Hepatocyte (in vitro differentiated cells): ENCODE data around the gene FADD. TPM values are rescaled to one million over a fixed set of nuclear protein-coding genes. Genes with fewer than 3 reads are reported as not detected.

Experiments used
- DNase-seq: peaks from one replicate; pipeline ENCODE4 v3.0.0-alpha.2; 2016; ENCODE audit warnings: low spot score
- H2AFZ ChIP-seq: fragments of 200-600 bp; sonication (generic); 2 replicates; pipeline ENCODE4 v1.6.0; 2016; ENCODE audit warnings: antibody characterized with exemption, mild to moderate bottlenecking
- H3K27ac ChIP-seq: fragments of 200-600 bp; sonication (generic); 2 replicates; pipeline ENCODE4 v1.5.1; 2016; ENCODE audit warnings: mild to moderate bottlenecking
- H3K27me3 ChIP-seq: fragments of 200-600 bp; sonication (generic); 2 replicates; pipeline ENCODE4 v1.6.1; 2016
- H3K36me3 ChIP-seq: fragments of 200-600 bp; sonication (generic); replicated peaks from 2 replicates; pipeline ENCODE4 v1.5.1; 2016; ENCODE audit warnings: low read depth; ENCODE audit not compliant: insufficient read depth
- H3K4me1 ChIP-seq: fragments of 200-600 bp; sonication (generic); 2 replicates; pipeline ENCODE4 v1.5.1; 2016; ENCODE audit warnings: mild to moderate bottlenecking, moderate library complexity; ENCODE audit not compliant: insufficient read depth
- H3K4me2 ChIP-seq: fragments of 200-600 bp; sonication (generic); 2 replicates; pipeline ENCODE4 v1.6.0; 2016
- H3K4me3 ChIP-seq: fragments of 200-600 bp; sonication (generic); 2 replicates; pipeline ENCODE4 v1.5.1; 2016; ENCODE audit warnings: mild to moderate bottlenecking
- H3K79me2 ChIP-seq: fragments of 200-600 bp; sonication (generic); 2 replicates; pipeline ENCODE4 v1.6.0; 2017; ENCODE audit warnings: mild to moderate bottlenecking
- H3K9me2 ChIP-seq: fragments of 200-600 bp; sonication (generic); replicated peaks from 2 replicates; pipeline ENCODE4 v1.6.0; 2017; ENCODE audit warnings: mild to moderate bottlenecking; ENCODE audit not compliant: insufficient read depth
- H3K9me3 ChIP-seq: fragments of 200-600 bp; sonication (generic); 2 replicates; pipeline ENCODE4 v1.5.1; 2016; ENCODE audit warnings: low read depth, mild to moderate bottlenecking
- H4K20me1 ChIP-seq: fragments of 200-600 bp; sonication (generic); 2 replicates; pipeline ENCODE4 v1.6.0; 2016; ENCODE audit warnings: mild to moderate bottlenecking; ENCODE audit not compliant: insufficient read depth, poor library complexity, severe bottlenecking
- CTCF ChIP-seq: fragments of 200-600 bp; sonication (generic); IDR thresholded peaks from 2 replicates; pipeline ENCODE4 v1.5.1; 2016; ENCODE audit warnings: antibody characterized with exemption, mild to moderate bottlenecking; ENCODE audit not compliant: poor library complexity
- EZH2 ChIP-seq: fragments of 200-600 bp; sonication (generic); IDR thresholded peaks from 2 replicates; pipeline ENCODE4 v1.6.1; 2016; ENCODE audit warnings: antibody characterized with exemption, mild to moderate bottlenecking, borderline replicate concordance
- EZH2phosphoT487 ChIP-seq: fragments of 200-600 bp; sonication (generic); IDR thresholded peaks from one replicate; pipeline ENCODE4 v1.6.1; 2018; ENCODE audit warnings: antibody characterized with exemption, mild to moderate bottlenecking, low read depth, moderate library complexity; ENCODE audit not compliant: unreplicated experiment, severe bottlenecking
- WGBS: methylation state at CpG from one replicate; pipeline ENCODE4 v1.1.6; 2016; ENCODE audit warnings: low lambda C conversion rate; ENCODE audit errors: missing lambda C conversion rate; 5-methylcytosine and 5-hydroxymethylcytosine counted together
- polyA plus RNA-seq: library from polyadenylated mRNA; unstranded; fragments of >200 nt; fragmentation: Nextera tagmentation; extraction: Ambion mirVana; gene quantifications from 2 replicates; pipeline ENCODE4 v1.2.1, GENCODE V29; 2016
- total RNA-seq: library from RNA; depleted of rRNA; stranded (reverse); fragments of >200 nt; gene quantifications from 2 replicates; pipeline ENCODE4 v1.2.3, GENCODE V29; 2014

FADD gene
- total and polyA plus RNA-seq, 2 experiments from 2014 or later: 29.6 to 36.1 TPM

DNA sequence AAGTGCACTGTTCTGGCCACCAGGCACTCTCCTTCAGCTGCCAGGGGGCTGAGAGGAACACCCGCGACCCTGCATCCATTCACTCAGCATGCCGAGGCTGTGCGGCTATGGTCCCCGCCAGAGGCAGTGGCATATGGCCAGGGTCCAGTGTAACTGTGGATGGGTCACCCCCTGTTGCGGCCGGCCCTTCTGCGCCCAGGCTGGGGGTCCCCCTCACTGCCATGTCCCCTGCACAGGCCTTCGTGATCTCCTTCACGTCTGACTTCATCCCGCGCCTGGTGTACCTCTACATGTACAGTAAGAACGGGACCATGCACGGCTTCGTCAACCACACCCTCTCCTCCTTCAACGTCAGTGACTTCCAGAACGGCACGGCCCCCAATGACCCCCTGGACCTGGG is 20.8 kb upstream of the FADD start:
- Histone ChIP-seq H3K9me2 (no peaks in the 10 kb centered on the region), H3K27me3 (no peaks in the 10 kb centered on the region), H3K4me3 (no peak overlapping the region), H3K79me2 (no peaks in the 10 kb centered on the region), H2AFZ (no peak overlapping the region), H4K20me1 (no peaks in the 10 kb centered on the region), H3K27ac (no peak overlapping the region), H3K36me3 (no peaks in the 10 kb centered on the region), H3K4me2 (no peak overlapping the region), H3K9me3 (no peaks in the 10 kb centered on the region), H3K4me1 (no peaks in the 10 kb centered on the region)
- TF ChIP-seq EZH2: no peak
- no peak for DNase-seq
- WGBS: 96% methylated on average over 18 of the region's 18 CpGs

GRCh38 chr11:70183032-70183431 is 20.1 kb upstream of the FADD start:
- Histone ChIP-seq H3K9me3 (no peaks in the 10 kb centered on the region), H3K9me2 (no peaks in the 10 kb centered on the region), H3K36me3 (no peaks in the 10 kb centered on the region), H3K4me3 (no peak overlapping the region), H3K79me2 (no peaks in the 10 kb centered on the region), H4K20me1 (no peaks in the 10 kb centered on the region), H3K4me2 (no peak overlapping the region), H3K4me1 (no peaks in the 10 kb centered on the region), H2AFZ (no peak overlapping the region), H3K27me3 (no peaks in the 10 kb centered on the region), H3K27ac (no peak overlapping the region)
- no peak for DNase-seq
- TF ChIP-seq CTCF (no peak), EZH2 (no peak), EZH2phosphoT487 (no peak)
- 100% methylated on average over 1 of the region's 1 CpG for WGBS

GRCh38 chr11:70183483-70184176 is 19.5 kb upstream of the FADD start:
- H3K79me2 ChIP-seq: no peaks in the 10 kb centered on the region
- 89% methylated on average over 11 of the region's 11 CpGs for WGBS
- no peak for DNase-seq

More at GRCh38 chr11:70183483-70184176, 19.5 kb upstream of the FADD start:
- H4K20me1 ChIP-seq: no peaks in the 10 kb centered on the region
- no peak overlapping the region for H2AFZ ChIP-seq
- TF ChIP-seq EZH2 (no peak), EZH2phosphoT487 (no peak), CTCF (no peak)
- no peak overlapping the region for H3K4me2 ChIP-seq
- no peaks in the 10 kb centered on the region for H3K9me3 ChIP-seq
- H3K36me3 ChIP-seq: no peaks in the 10 kb centered on the region
- no peaks in the 10 kb centered on the region for H3K9me2 ChIP-seq
- no peaks in the 10 kb centered on the region for H3K4me1 ChIP-seq
- H3K4me3 ChIP-seq: no peak overlapping the region
- H3K27ac ChIP-seq: no peak overlapping the region
- no peaks in the 10 kb centered on the region for H3K27me3 ChIP-seq
